Measurements from ENCODE around the gene ART5.

DNA sequence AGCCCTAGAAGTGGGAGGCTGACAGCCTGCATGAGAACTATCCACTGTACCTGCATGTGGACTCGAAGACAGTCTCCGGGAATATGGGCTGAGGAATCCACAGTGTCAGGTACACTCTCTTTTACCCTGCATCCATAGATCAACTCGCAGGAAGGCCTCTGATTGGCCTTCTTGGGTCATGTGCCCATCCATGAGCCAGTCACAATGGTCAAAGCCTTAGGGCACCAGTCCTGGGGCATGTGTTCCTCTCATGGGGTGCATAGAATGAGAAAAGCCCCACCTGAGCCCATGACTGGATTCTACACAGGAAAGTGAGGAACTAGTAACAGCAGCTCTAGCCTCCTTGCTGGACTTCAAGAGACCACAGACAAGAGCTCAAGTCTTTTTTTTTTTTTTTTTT lies 13.8 kb upstream of the ART5 start:
- TF ChIP-seq, protein P1, sequence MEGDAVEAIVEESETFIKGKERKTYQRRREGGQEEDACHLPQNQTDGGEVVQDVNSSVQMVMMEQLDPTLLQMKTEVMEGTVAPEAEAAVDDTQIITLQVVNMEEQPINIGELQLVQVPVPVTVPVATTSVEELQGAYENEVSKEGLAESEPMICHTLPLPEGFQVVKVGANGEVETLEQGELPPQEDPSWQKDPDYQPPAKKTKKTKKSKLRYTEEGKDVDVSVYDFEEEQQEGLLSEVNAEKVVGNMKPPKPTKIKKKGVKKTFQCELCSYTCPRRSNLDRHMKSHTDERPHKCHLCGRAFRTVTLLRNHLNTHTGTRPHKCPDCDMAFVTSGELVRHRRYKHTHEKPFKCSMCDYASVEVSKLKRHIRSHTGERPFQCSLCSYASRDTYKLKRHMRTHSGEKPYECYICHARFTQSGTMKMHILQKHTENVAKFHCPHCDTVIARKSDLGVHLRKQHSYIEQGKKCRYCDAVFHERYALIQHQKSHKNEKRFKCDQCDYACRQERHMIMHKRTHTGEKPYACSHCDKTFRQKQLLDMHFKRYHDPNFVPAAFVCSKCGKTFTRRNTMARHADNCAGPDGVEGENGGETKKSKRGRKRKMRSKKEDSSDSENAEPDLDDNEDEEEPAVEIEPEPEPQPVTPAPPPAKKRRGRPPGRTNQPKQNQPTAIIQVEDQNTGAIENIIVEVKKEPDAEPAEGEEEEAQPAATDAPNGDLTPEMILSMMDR (IDR thresholded peaks at IDR 0.05; ENCODE audit: low read depth, low read length) = no peak
- TF ChIP-seq, protein P2, sequence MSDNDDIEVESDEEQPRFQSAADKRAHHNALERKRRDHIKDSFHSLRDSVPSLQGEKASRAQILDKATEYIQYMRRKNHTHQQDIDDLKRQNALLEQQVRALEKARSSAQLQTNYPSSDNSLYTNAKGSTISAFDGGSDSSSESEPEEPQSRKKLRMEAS (IDR thresholded peaks at IDR 0.05; ENCODE audit: low read depth, low read length) = no peak
- TF ChIP-seq POLR2A (IDR thresholded peaks at IDR 0.05; ENCODE audit: extremely low read depth, insufficient read length) = no peak

Data from NB4 (cell line).